Measurements from ENCODE around the gene SLC6A4.

The SLC6A4 gene

GRCh38 chr17:30235386-30236296 is at the start of gene SLC6A4:
SLC6A4 (minus strand) TSS chr17:30235697; CDS start chr17:30221958, 13,739 bp downstream.
- H3K27ac ChIP-seq = no peak within 1 kb of the TSS
- DNase-seq (ENCODE audit: low spot score) = no peak
- TF ChIP-seq, protein P1, sequence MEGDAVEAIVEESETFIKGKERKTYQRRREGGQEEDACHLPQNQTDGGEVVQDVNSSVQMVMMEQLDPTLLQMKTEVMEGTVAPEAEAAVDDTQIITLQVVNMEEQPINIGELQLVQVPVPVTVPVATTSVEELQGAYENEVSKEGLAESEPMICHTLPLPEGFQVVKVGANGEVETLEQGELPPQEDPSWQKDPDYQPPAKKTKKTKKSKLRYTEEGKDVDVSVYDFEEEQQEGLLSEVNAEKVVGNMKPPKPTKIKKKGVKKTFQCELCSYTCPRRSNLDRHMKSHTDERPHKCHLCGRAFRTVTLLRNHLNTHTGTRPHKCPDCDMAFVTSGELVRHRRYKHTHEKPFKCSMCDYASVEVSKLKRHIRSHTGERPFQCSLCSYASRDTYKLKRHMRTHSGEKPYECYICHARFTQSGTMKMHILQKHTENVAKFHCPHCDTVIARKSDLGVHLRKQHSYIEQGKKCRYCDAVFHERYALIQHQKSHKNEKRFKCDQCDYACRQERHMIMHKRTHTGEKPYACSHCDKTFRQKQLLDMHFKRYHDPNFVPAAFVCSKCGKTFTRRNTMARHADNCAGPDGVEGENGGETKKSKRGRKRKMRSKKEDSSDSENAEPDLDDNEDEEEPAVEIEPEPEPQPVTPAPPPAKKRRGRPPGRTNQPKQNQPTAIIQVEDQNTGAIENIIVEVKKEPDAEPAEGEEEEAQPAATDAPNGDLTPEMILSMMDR (conservative IDR thresholded peaks at IDR 0.05; ENCODE audit: low read depth) = no peak
- POLR2A ChIA-PET (ENCODE audit: low non-redundant PET) = no interaction called here
- CTCF ChIA-PET = interaction anchor here (0.6 to 3.0 kb wide), 8 partner anchors 13 to 173 kb away, joined by 3 to 22 read pairs (median 4); no protein-coding TSS in a partner anchor

DNA sequence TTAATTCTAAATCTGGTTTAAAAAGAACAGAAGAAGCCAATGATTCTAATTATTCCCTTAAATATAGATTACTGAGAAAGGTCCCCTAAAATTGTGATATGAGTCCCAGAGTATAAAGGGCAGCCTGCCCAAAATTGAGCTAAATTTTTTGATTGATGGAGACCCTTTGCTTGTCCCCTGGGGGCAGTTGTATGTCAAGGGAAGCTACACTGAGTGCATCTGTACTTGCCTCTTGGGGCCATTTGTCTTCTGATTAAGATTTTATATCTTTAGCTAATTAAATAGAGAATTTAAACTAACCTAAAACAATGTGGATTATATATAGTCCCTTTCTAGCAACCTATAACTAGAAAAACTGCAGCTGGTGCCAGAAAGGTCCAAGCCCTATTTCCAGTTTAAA is 43.7 kb upstream of the SLC6A4 start:
- CTCF ChIA-PET = interaction anchor here (0.7 kb wide), 1 partner anchor 613 kb away, joined by 3 read pairs; no protein-coding TSS in a partner anchor
- DNase-seq (ENCODE audit: low spot score) = no peak
- TF ChIP-seq, protein P1 (conservative IDR thresholded peaks at IDR 0.05; ENCODE audit: low read depth) = no peak
- no peak overlapping the region for H3K27ac ChIP-seq
- POLR2A ChIA-PET (ENCODE audit: low non-redundant PET) = no interaction called here

DNA sequence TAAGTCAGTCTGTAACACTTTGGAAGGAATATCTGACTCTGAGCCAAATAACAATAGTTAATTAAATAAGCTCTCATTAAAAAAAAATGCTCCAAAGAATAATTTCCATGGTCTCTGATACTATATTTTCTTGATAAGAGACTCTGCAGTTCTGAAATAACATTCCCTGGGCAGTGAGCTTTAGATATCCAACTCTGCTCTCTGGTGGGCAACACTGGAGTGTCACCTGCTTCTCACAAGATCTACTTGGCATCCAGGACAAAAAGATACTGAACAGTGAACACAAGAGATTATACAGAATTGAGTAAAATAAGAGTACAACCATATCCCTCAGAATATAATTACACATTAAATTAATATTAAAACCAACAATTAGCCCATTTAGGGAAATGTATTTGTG is 42.5 kb upstream of the SLC6A4 start:
- DNase-seq (ENCODE audit: low spot score) = no peak
- CTCF ChIA-PET = interaction anchor here (0.6 to 1.0 kb wide), 3 partner anchors 173 to 179 kb away, joined by 3 to 4 read pairs (median 3); no protein-coding TSS in a partner anchor

DNA sequence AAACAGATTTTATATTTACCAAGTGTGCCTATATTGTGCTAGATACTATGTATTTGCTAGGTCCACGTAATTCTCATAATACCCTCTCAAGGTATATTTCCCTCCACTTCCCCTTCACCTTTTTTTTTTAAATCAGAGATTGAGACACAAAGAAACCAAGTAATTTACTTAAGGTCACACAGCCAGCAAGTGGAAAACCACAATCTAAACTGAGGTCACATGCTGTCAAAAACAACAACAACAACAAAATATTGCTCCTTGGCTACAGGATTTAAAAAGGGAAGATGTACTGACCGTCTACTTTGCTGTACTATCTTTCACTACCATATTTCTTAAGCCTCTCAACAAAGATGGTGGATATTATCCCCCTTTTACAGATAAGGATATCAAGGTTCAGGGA is 40.4 kb upstream of the SLC6A4 start:
- ChIA-PET POLR2A (ENCODE audit: low non-redundant PET) (no interaction called here), CTCF (no interaction called here)
- TF ChIP-seq, protein P1 (conservative IDR thresholded peaks at IDR 0.05; ENCODE audit: low read depth) = no peak
- no peak overlapping the region for H3K27ac ChIP-seq
- no peak for DNase-seq (ENCODE audit: low spot score)

More for the DNA sequence above, 42.5 kb upstream of the SLC6A4 start:
- TF ChIP-seq, protein P1 (conservative IDR thresholded peaks at IDR 0.05; ENCODE audit: low read depth) = peak; percentile 18; the same call in 1 of the 2 replicates
- H3K27ac ChIP-seq = no peak overlapping the region
- POLR2A ChIA-PET (ENCODE audit: low non-redundant PET) = no interaction called here

- CTCF ChIA-PET = interaction anchor here (0.8 kb wide), 1 partner anchor 103 kb away, joined by 3 read pairs; no protein-coding TSS in a partner anchor
- H3K27ac ChIP-seq = no peak overlapping the region
- no peak for DNase-seq (ENCODE audit: low spot score)
- TF ChIP-seq, protein P1 (conservative IDR thresholded peaks at IDR 0.05; ENCODE audit: low read depth) = no peak
- POLR2A ChIA-PET (ENCODE audit: low non-redundant PET) = no interaction called here
These were observed 39.4 kb upstream of the SLC6A4 start for GRCh38 chr17:30274887-30275286.

DNA sequence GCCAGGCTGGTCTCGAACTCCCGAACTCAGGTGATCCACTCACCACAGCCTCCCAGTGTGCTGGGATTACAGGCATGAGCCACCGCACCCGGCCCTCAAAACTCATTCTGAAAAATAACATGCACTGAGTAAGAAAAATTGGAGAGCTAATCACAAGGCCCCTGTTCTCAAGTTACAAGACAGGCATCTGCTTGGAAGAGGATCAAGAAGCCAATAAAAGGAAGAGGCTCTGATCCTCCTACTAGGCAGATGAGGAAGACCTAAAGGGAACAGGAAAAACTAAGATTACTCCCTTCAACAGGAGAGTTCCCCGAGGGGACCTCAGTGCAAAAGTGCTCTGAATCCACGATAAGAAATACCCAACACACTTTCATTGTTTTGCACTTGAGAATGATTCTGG is 37.9 kb upstream of the SLC6A4 start:
- POLR2A ChIA-PET (ENCODE audit: low non-redundant PET) = no interaction called here
- CTCF ChIA-PET = no interaction called here
- TF ChIP-seq, protein P1 (conservative IDR thresholded peaks at IDR 0.05; ENCODE audit: low read depth) = no peak
- no peak overlapping the region for H3K27ac ChIP-seq
- no peak for DNase-seq (ENCODE audit: low spot score)
